ENCODE results near the gene MOCOS.

Gene MOCOS

DNA sequence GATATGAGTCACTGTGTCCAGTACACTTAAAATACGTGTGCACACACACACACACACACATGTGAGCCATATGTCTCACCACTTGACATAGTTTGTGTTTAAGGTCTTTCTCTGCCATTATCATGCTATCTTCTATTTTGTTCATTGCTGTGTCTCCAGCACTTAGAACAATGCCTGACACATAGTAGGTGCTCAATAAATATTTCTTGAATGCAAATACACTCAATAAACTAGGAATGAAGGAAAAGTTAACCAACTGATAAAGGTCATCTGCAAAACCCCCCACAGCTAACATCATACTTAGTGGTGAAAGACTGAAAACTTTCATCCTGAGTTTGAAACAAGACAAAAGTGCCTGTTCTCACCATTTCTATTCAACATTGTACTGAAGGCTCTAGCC, 4.4 kb downstream of the MOCOS start:
- Histone ChIP-seq H3K27ac (ENCODE audit: low read length) (no peak overlapping the region), H3K9ac (ENCODE audit: low read depth, low read length) (no peak overlapping the region), H3K36me3 (ENCODE audit: insufficient read depth, low read depth, low read length) (no peaks in the 10 kb centered on the region), H3K4me1 (ENCODE audit: insufficient read depth, low read length) (peaks cover 6% of the 10 kb centered on the region; the same call in 1 of the 2 replicates), H3K4me3 (ENCODE audit: low read length) (no peak overlapping the region), H3K9me3 (ENCODE audit: insufficient read depth, low read depth, low read length) (no peaks in the 10 kb centered on the region), H3K27me3 (ENCODE audit: insufficient read depth, low read length) (peaks cover 30% of the 10 kb centered on the region)

DNA sequence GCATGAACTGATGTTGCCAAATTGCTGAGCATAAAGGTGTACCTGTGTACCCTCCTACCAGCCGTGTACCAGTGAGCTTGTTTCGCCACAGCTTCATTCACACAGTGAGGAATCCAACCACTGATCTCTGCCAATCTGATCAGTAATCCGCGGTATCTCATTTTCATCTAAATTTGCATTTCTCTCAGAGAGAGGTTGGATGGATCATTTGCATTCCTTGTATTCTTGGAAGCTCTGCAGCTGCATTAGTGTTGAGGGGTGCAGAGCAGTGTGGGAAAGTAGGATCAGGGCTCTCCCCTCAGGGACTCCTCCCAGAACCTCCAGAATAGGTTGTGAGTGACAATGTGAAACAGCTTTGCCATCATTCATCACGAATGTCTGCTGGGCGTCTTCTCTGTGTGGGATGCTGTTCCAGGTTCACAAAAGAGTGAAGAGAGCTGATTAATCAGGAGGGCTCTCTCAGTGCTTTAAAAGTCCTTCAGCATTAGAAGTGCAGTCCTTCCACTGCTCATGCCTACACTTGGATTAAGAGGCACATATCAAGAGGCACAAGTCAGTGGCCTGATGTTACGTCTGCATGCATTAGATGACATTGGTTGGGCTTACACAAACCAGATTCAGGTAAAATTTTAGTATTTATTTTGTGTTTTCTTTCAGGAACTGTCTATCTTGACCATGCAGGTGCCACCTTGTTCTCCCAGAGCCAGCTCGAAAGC, 7.5 kb downstream of the MOCOS start:
- no peaks in the 10 kb centered on the region for H3K27me3 ChIP-seq (ENCODE audit: insufficient read depth, low read length)
- no peak overlapping the region for H3K4me3 ChIP-seq (ENCODE audit: low read length)
- H3K36me3 ChIP-seq (ENCODE audit: insufficient read depth, low read depth, low read length): no peaks in the 10 kb centered on the region
- H3K9me3 ChIP-seq (ENCODE audit: insufficient read depth, low read depth, low read length): no peaks in the 10 kb centered on the region
- no peaks in the 10 kb centered on the region for H3K4me1 ChIP-seq (ENCODE audit: insufficient read depth, low read length)
- H3K27ac ChIP-seq (ENCODE audit: low read length): no peak overlapping the region
- H3K9ac ChIP-seq (ENCODE audit: low read depth, low read length): no peak overlapping the region

DNA sequence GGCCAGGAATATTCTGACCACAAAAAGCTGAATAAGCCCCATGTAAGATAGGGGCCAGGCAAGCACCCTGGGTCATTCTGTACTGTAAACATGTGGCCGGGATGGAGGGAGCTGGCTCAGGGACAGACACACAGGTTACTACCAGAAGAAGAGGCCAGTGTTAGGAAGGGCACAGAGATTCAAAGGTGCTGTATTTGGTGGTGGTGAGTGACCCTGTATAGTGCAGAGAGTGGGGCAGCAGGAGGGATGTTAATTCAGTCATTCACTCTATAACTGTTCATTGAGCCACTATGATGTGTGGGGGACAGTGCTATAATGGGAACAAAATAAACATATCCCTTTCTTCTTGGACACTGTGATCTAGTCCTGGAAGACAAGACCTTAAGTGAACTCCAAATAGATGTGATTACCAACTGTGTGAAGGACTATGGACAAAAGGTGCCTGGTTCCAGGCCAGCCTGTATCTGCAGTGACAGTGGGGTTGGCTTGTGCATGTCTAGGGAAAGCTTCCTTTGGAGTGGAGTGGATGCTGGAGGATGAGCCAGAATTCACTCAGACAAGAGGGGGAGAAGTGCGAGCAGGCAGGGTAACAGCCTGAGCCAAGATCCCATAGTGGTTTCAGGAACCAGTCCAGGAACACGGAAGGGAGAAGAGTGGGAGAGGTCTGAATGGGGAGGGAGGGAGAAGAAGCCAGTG, 8.3 kb downstream of the MOCOS start:
- no peak overlapping the region for H3K27ac ChIP-seq (ENCODE audit: low read length)
- H3K4me1 ChIP-seq (ENCODE audit: insufficient read depth, low read length): no peaks in the 10 kb centered on the region
- no peaks in the 10 kb centered on the region for H3K36me3 ChIP-seq (ENCODE audit: insufficient read depth, low read depth, low read length)

DNA sequence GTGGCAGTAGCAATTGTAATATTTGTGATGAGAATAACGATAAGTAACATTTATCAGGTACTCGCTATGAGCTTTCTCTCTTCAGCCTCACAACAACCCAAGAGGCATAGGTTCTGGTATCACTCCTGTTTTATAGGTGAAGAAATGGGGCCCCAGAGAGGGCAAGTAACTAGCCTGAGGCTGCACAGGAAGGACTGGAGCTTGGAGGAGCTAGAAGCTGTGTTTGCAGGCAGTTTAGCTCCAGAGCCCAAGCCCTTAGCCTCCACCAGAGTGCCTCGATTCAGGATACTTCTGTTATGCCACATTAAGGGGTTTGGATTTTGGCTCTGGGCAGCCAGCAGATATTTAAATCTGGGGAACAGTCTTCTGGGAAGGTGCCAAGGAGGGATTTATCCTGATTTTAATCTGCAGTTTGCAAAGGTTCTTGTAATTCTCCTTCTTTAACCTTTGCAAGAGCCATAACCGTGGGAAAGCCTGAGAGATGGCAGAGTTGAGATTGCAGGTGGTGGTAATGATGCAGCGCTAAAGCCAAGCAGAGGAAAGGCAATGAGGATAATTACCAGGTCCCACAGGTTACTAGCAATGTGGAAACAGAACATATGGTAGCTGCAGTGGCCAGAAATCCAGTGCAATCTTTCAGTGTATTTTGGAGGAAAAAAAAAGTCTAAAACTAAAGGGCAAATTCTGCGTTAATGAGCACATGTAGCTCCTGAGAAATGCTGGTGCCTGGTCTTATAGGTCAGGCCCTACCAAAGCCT, 9.1 kb downstream of the MOCOS start:
- H3K4me1 ChIP-seq (ENCODE audit: insufficient read depth, low read length): no peaks in the 10 kb centered on the region
- no peak overlapping the region for H3K27ac ChIP-seq (ENCODE audit: low read length)
- no peak overlapping the region for H3K9ac ChIP-seq (ENCODE audit: low read depth, low read length)
- no peaks in the 10 kb centered on the region for H3K27me3 ChIP-seq (ENCODE audit: insufficient read depth, low read length)
- no peaks in the 10 kb centered on the region for H3K9me3 ChIP-seq (ENCODE audit: insufficient read depth, low read depth, low read length)
- H3K4me3 ChIP-seq (ENCODE audit: low read length): no peak overlapping the region
- H3K36me3 ChIP-seq (ENCODE audit: insufficient read depth, low read depth, low read length): no peaks in the 10 kb centered on the region

More for the DNA sequence above, 8.3 kb downstream of the MOCOS start:
- no peaks in the 10 kb centered on the region for H3K9me3 ChIP-seq (ENCODE audit: insufficient read depth, low read depth, low read length)
- H3K4me3 ChIP-seq (ENCODE audit: low read length): no peak overlapping the region
- no peaks in the 10 kb centered on the region for H3K27me3 ChIP-seq (ENCODE audit: insufficient read depth, low read length)
- H3K9ac ChIP-seq (ENCODE audit: low read depth, low read length): no peak overlapping the region

DNA sequence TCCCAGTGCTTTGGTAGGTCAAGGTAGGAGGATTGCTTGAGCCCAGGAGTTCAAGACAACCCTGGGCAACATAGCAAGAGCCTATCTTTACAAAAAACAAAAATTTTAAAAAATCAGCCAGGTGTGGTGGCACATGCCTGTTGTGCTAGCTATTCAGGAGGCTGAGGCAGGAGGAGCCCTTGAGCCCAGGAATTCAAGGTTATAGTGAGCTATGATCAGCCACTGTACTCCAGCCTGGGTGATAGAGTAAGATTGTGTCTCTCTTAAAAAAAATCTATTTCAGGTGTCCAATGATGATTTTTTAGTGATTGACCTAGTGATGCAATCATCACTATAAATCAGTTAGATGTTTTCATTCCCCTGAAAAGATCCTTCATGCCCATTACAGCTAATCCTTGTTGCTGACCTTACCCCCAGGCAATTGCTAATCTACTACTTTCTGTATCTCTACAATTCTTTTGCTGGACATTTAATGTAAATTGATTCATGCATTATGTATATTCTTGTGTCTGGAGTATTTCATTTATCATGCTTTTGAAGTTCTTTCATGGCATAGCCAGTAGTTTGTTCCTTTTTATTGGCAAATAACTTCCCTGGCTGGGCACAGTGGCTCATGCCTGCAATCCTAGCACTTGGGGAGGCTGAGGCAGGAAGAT, 10.3 kb downstream of the MOCOS start:
- H3K4me1 ChIP-seq (ENCODE audit: insufficient read depth, low read length): no peaks in the 10 kb centered on the region
- H3K27me3 ChIP-seq (ENCODE audit: insufficient read depth, low read length): no peaks in the 10 kb centered on the region
- no peak overlapping the region for H3K4me3 ChIP-seq (ENCODE audit: low read length)
- no peaks in the 10 kb centered on the region for H3K9me3 ChIP-seq (ENCODE audit: insufficient read depth, low read depth, low read length)
- H3K36me3 ChIP-seq (ENCODE audit: insufficient read depth, low read depth, low read length): no peaks in the 10 kb centered on the region
- no peak overlapping the region for H3K9ac ChIP-seq (ENCODE audit: low read depth, low read length)
- H3K27ac ChIP-seq (ENCODE audit: low read length): no peak overlapping the region

DNA sequence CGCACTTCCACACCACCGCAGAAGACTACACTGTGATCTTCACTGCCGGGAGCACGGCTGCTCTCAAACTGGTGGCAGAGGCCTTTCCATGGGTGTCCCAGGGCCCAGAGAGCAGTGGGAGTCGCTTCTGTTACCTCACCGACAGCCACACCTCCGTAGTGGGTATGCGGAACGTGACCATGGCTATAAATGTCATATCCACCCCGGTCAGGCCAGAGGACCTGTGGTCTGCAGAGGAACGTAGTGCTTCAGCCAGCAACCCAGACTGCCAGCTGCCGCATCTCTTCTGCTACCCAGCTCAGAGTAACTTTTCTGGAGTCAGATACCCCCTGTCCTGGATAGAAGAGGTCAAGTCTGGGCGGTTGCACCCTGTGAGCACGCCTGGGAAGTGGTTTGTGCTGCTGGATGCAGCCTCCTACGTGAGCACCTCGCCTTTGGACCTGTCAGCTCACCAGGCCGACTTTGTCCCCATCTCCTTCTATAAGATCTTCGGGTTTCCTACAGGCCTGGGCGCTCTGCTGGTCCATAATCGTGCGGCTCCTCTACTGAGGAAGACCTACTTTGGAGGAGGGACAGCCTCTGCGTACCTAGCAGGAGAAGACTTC, 12.5 kb downstream of the MOCOS start:
- Histone ChIP-seq H3K27me3 (ENCODE audit: insufficient read depth, low read length) (no peaks in the 10 kb centered on the region), H3K9me3 (ENCODE audit: insufficient read depth, low read depth, low read length) (no peaks in the 10 kb centered on the region), H3K4me1 (ENCODE audit: insufficient read depth, low read length) (no peaks in the 10 kb centered on the region), H3K36me3 (ENCODE audit: insufficient read depth, low read depth, low read length) (no peaks in the 10 kb centered on the region), H3K4me3 (ENCODE audit: low read length) (no peak overlapping the region), H3K9ac (ENCODE audit: low read depth, low read length) (no peak overlapping the region), H3K27ac (ENCODE audit: low read length) (no peak overlapping the region)

DNA sequence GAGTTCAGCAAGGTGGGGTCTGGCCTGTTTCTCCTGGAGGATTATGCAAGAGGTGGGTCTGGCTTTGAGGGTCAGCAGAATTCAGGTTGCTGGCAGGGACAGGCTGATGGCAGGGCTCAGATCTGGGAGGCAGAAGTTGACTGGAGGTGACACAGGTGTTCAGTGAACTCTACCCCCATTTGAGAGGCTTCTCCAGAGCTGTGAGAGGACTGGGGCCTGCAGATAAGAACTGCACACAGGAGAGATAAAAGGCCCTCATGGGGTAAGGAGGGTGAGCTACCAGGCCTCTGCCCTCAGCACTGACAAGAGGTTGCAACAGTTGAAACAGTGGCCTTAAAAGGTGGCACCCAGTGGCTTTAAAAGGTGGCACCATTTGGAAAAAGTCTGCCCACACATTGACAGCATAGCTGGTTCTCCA, 13.1 kb downstream of the MOCOS start:
- no peaks in the 10 kb centered on the region for H3K36me3 ChIP-seq (ENCODE audit: insufficient read depth, low read depth, low read length)
- H3K9ac ChIP-seq (ENCODE audit: low read depth, low read length): no peak overlapping the region
- no peaks in the 10 kb centered on the region for H3K9me3 ChIP-seq (ENCODE audit: insufficient read depth, low read depth, low read length)

DNA sequence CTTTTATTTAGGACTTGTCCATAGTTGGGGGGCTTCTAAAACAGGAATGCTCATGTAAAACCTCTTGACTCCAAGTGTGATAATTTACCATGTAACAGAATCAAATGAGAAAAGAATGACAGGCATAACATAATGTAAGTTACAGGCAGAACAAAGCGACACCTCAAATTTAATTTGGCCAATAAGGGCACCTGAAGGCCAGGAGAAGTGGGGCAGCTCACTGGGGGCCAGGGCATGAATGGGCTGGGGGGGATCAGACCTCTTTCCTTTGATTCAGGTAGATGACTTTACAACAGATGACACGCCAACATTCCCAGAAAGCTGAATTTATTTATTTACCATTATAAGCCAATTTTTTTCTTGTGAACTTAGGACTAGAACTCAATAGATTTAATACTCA, 14.5 kb downstream of the MOCOS start:
- Histone ChIP-seq H3K9me3 (ENCODE audit: insufficient read depth, low read depth, low read length) (no peaks in the 10 kb centered on the region), H3K4me1 (ENCODE audit: insufficient read depth, low read length) (no peaks in the 10 kb centered on the region), H3K36me3 (ENCODE audit: insufficient read depth, low read depth, low read length) (no peaks in the 10 kb centered on the region), H3K4me3 (ENCODE audit: low read length) (no peak overlapping the region), H3K27me3 (ENCODE audit: insufficient read depth, low read length) (no peaks in the 10 kb centered on the region), H3K27ac (ENCODE audit: low read length) (no peak overlapping the region), H3K9ac (ENCODE audit: low read depth, low read length) (no peak overlapping the region)

More for the DNA sequence above, 13.1 kb downstream of the MOCOS start:
- Histone ChIP-seq H3K27ac (ENCODE audit: low read length) (no peak overlapping the region), H3K4me1 (ENCODE audit: insufficient read depth, low read length) (no peaks in the 10 kb centered on the region), H3K27me3 (ENCODE audit: insufficient read depth, low read length) (no peaks in the 10 kb centered on the region), H3K4me3 (ENCODE audit: low read length) (no peak overlapping the region)

DNA sequence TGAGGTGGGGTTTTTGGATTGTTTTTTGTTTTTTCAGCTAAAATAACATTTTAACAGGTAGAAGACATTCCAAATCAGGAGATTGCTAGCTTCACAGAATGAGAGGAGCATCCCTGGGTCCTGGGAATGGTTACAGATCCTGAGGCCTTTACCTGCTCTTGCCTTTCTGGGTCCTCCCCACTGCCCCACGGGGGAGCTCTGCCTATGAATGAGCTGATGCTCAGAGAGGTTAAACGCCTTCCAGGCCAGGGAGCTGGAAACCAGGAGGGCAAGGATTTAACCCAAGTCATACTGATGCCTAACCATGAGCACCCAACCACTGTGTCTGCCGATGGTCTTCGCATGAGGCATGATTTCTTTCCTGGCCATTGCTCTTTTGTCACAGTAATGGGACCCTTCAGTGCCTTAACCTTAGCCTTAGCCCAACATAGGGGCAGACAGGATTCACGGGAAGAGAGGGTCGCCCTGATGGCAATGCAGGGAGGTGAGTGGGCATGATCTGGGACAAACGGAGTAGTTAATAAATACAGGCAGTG, 16.1 kb downstream of the MOCOS start:
- Histone ChIP-seq H3K4me1 (ENCODE audit: insufficient read depth, low read length) (no peaks in the 10 kb centered on the region), H3K9ac (ENCODE audit: low read depth, low read length) (no peak overlapping the region), H3K36me3 (ENCODE audit: insufficient read depth, low read depth, low read length) (no peaks in the 10 kb centered on the region), H3K9me3 (ENCODE audit: insufficient read depth, low read depth, low read length) (no peaks in the 10 kb centered on the region), H3K4me3 (ENCODE audit: low read length) (no peak overlapping the region), H3K27me3 (ENCODE audit: insufficient read depth, low read length) (no peaks in the 10 kb centered on the region), H3K27ac (ENCODE audit: low read length) (no peak overlapping the region)

DNA sequence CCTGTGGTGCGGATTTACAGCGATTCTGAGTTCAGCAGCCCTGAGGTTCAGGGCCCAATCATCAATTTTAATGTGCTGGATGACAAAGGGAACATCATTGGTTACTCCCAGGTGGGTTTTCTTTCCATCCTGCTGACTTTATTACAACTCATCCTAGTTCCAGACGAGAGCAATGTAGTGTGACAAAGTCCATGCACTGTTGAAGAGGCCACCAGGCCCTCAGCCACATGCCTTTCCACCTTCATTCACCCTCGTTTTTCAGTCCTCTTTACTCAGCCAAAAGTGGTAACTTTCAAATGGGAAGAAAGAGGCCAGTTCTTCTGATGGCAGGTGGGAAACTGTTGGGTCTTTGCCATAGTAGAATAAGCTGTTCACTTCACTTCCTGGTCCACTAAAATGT, 17.9 kb downstream of the MOCOS start:
- H3K4me1 ChIP-seq (ENCODE audit: insufficient read depth, low read length): no peaks in the 10 kb centered on the region
- H3K9ac ChIP-seq (ENCODE audit: low read depth, low read length): no peak overlapping the region
- no peaks in the 10 kb centered on the region for H3K9me3 ChIP-seq (ENCODE audit: insufficient read depth, low read depth, low read length)
- no peak overlapping the region for H3K4me3 ChIP-seq (ENCODE audit: low read length)
- no peak overlapping the region for H3K27ac ChIP-seq (ENCODE audit: low read length)
- no peaks in the 10 kb centered on the region for H3K36me3 ChIP-seq (ENCODE audit: insufficient read depth, low read depth, low read length)
- H3K27me3 ChIP-seq (ENCODE audit: insufficient read depth, low read length): no peaks in the 10 kb centered on the region

DNA sequence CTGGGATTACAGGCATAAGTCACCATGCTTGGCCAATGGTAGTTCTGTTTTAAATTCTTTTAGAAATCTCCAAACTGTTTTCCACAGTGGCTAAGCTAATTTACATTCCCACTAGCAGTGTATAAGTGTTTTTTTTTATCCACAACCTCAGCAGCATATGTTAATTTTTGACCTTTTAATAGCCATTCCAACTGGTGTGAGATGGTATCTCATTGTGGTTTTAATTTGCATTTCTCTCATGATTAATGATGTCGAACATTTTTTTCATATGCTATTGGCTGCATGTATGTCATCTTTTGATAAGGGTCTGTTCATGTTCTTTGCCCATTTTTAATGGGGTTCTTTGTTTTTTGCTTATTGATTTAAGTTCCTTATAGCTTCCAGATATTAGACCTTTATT, 20.0 kb downstream of the MOCOS start:
- no peaks in the 10 kb centered on the region for H3K4me1 ChIP-seq (ENCODE audit: insufficient read depth, low read length)
- no peaks in the 10 kb centered on the region for H3K9me3 ChIP-seq (ENCODE audit: insufficient read depth, low read depth, low read length)
- H3K27ac ChIP-seq (ENCODE audit: low read length): no peak overlapping the region
- H3K9ac ChIP-seq (ENCODE audit: low read depth, low read length): no peak overlapping the region
- H3K27me3 ChIP-seq (ENCODE audit: insufficient read depth, low read length): no peaks in the 10 kb centered on the region
- no peaks in the 10 kb centered on the region for H3K36me3 ChIP-seq (ENCODE audit: insufficient read depth, low read depth, low read length)
- no peak overlapping the region for H3K4me3 ChIP-seq (ENCODE audit: low read length)

Data from iPS-20b (cell line).